ENCODE data around the gene CSGALNACT2. TPM values are rescaled to one million over a fixed set of nuclear protein-coding genes. Genes with fewer than 3 reads are reported as not detected.

The CSGALNACT2 gene
- total RNA-seq, 2 experiments from 2014 or later = 16.2 to 16.8 TPM

GRCh38 chr10:43221419-43222209, 83.4 kb downstream of the CSGALNACT2 start:
- no peak for DNase-seq
- Mint-ChIP-seq H3K27me3 (no peaks in the 10 kb centered on the region), H3K4me1 (peaks cover 7% of the 10 kb centered on the region), H3K9me3 (no peaks in the 10 kb centered on the region), H3K27ac (no peak overlapping the region), H3K4me3 (no peak overlapping the region), H3K36me3 (no peaks in the 10 kb centered on the region)

DNA sequence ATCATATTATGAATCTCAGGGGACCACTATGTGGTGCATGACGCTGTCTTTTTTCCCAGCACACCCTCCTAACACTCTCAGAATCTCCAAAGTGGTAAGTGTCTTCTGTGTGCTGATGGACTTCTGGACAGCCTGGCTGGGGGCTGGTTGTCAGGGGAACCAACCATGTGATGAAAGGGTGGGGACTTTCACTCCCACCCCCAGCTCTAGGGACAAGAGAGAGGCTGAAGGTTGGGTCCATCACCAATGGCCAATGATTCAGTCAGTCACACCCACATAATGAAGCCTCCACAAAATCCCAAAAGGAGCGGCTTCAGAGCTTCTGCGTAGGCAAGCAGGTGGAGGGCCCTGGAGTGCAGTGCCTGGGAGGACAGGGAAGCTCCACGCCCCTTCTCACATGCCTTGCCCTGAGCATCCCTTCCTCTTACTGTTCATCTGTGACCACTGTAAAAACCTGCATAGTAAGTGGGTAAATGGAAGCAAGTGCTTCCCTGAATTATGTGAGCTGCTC, 84.0 kb downstream of the CSGALNACT2 start:
- no peaks in the 10 kb centered on the region for H3K9me3 Mint-ChIP-seq
- no peaks in the 10 kb centered on the region for H3K27me3 Mint-ChIP-seq
- no peak overlapping the region for H3K4me3 Mint-ChIP-seq
- no peak for DNase-seq
- H3K36me3 Mint-ChIP-seq = no peaks in the 10 kb centered on the region
- no peak overlapping the region for H3K27ac Mint-ChIP-seq
- H3K4me1 Mint-ChIP-seq = peaks cover 10% of the 10 kb centered on the region

- H3K27me3 Mint-ChIP-seq = peaks cover 6% of the 10 kb centered on the region
- no peak overlapping the region for H3K27ac Mint-ChIP-seq
- no peak overlapping the region for H3K4me3 Mint-ChIP-seq
- no peaks in the 10 kb centered on the region for H3K9me3 Mint-ChIP-seq
- H3K4me1 Mint-ChIP-seq = peaks cover 10% of the 10 kb centered on the region
- DNase-seq = no peak
- H3K36me3 Mint-ChIP-seq = no peaks in the 10 kb centered on the region
Observed at GRCh38 chr10:43223056-43223455, 84.8 kb downstream of the CSGALNACT2 start.

DNA sequence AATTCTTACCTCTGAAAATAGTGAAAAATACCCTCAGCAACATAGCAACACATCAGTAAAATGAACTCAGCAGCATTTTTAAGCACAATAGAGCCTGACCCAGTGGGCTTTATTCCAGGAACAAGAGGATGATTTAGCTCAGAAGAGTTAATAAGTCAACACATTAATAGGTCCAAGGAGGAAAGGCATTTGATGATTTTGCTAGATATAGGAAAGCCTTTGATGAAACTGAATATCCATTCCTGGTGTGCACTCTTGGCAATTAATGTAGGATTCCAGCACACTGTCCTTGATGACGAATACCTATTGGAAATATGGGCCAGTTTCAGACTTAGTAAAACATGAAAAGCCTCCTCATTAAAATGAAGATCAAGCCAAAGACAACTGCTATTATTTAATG, 86.1 kb downstream of the CSGALNACT2 start:
- Mint-ChIP-seq H3K27me3 (peaks cover 17% of the 10 kb centered on the region), H3K4me3 (no peak overlapping the region), H3K36me3 (no peaks in the 10 kb centered on the region), H3K9me3 (no peaks in the 10 kb centered on the region), H3K27ac (no peak overlapping the region), H3K4me1 (peaks cover 14% of the 10 kb centered on the region)
- DNase-seq = no peak

DNA sequence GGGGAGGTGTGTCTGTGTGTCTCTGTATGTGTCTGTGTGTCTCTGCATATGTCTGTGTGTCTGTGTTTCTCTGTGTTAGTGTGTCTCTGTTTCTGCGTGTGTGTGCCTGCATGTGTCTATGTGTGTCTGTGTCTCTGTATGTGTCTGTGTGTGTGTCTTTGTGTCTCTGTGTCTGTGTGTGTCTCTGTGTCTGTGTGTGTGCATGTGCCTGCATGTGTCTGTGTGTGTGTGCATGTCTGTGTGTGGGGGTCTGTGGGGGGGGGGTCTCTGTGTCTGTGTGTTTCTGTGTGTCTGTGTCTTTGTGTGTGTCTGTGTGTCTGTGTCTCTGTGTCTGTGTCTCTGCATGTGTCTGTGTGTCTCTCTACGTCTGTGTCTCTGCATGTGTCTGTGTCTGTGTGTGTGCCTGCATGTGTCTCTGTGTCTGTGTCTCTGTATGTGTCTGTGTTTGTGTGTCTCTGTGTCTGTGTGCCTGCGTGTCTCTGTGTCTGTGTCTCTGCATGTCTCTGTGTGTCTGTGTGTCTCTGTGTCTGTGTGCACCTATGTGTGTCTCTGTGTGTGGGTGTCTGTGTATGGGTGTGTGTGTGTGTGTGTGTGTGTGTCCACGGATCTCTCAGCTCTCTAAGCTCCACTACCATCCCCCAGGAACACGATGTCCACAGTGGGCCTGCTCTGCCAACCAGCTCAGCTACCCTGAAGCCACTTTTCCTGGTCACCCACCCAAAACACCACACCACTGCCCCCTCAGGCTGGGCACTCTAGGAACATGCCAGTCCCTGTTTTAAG, 87.0 kb downstream of the CSGALNACT2 start:
- H3K27me3 Mint-ChIP-seq = peaks cover 17% of the 10 kb centered on the region
- no peaks in the 10 kb centered on the region for H3K9me3 Mint-ChIP-seq
- DNase-seq = no peak
- peaks cover 14% of the 10 kb centered on the region for H3K4me1 Mint-ChIP-seq
- no peak overlapping the region for H3K4me3 Mint-ChIP-seq
- no peak overlapping the region for H3K27ac Mint-ChIP-seq
- H3K36me3 Mint-ChIP-seq = no peaks in the 10 kb centered on the region

- Mint-ChIP-seq H3K27ac (no peak overlapping the region), H3K9me3 (no peaks in the 10 kb centered on the region), H3K27me3 (peaks cover 19% of the 10 kb centered on the region), H3K4me3 (no peak overlapping the region), H3K36me3 (no peaks in the 10 kb centered on the region), H3K4me1 (peaks cover 14% of the 10 kb centered on the region)
- peak; percentile 44 for DNase-seq
Observed at GRCh38 chr10:43225787-43226153, 87.5 kb downstream of the CSGALNACT2 start.

DNA sequence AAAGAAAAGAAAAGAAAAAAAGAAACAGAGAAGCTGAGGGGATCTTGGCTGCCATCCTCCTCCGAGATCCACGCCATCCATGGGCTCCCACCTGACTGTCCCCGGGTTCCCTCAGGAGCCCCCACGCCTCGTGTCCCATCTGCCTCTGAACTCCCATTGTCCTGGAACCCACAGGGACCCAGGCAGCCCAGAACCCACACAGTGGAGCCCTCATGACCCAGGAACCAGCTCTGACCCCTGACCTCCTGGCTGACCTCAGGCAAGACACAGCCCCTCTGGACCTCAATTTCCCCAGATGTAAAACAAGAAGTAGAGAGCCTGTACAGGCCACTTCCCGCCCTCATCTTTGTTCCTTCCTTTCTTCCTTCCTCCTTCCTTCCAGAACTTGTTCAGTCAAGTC, 88.2 kb downstream of the CSGALNACT2 start:
- Mint-ChIP-seq H3K27ac (no peak overlapping the region), H3K4me1 (peaks cover 17% of the 10 kb centered on the region), H3K9me3 (no peaks in the 10 kb centered on the region), H3K27me3 (peaks cover 21% of the 10 kb centered on the region), H3K36me3 (no peaks in the 10 kb centered on the region), H3K4me3 (no peak overlapping the region)
- no peak for DNase-seq

DNA sequence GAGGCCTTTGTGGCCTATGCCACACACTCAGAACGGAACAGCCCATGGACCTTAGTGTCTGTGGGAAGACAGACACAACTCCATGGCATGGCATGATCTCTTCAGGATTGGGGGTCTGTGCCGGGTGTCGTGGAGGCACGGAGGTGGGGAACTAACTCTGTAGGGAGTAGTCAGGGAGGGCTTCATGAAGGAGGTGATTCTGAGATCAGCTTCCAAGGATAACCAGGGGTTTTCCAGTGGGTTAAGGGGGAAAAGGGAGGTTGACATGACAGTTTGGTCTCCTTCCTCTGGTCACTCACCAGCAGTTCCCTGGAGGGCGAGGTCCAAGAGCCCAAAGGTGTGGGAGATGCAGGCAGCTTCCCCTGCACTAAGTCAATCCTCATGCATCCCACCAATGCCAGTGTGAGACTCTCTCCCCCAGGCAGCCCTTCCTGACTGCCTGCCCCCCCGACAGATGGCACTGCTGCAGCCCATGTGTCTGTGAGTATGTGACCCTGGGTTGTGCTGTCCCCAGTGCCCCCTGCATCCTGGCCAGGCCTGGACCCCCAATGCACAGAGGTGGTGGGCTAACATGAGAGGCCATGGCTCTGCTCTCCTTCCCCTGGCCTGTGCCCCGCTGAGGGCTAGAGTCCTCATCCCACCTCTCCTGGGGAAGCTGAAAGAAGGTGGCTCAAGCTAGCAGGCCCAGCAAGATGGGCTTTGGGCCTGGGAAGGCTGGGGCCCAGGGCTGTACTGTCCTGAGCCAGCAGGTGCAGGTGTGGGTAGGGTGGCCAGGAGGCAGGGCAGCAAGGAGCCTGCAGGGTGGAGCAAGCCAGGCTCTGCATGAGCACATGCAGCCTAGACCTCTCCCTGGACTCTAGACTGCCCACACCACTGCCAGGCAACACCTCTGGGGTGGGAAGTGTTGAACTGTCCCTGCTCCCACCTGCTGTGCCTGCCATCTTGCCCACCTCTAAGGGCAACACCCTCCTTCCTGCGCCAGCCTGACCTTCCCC, 88.9 kb downstream of the CSGALNACT2 start:
- peaks cover 21% of the 10 kb centered on the region for H3K4me1 Mint-ChIP-seq
- H3K9me3 Mint-ChIP-seq = no peaks in the 10 kb centered on the region
- no peak overlapping the region for H3K4me3 Mint-ChIP-seq
- H3K36me3 Mint-ChIP-seq = no peaks in the 10 kb centered on the region
- DNase-seq = no peak
- peaks cover 21% of the 10 kb centered on the region for H3K27me3 Mint-ChIP-seq
- no peak overlapping the region for H3K27ac Mint-ChIP-seq

DNA sequence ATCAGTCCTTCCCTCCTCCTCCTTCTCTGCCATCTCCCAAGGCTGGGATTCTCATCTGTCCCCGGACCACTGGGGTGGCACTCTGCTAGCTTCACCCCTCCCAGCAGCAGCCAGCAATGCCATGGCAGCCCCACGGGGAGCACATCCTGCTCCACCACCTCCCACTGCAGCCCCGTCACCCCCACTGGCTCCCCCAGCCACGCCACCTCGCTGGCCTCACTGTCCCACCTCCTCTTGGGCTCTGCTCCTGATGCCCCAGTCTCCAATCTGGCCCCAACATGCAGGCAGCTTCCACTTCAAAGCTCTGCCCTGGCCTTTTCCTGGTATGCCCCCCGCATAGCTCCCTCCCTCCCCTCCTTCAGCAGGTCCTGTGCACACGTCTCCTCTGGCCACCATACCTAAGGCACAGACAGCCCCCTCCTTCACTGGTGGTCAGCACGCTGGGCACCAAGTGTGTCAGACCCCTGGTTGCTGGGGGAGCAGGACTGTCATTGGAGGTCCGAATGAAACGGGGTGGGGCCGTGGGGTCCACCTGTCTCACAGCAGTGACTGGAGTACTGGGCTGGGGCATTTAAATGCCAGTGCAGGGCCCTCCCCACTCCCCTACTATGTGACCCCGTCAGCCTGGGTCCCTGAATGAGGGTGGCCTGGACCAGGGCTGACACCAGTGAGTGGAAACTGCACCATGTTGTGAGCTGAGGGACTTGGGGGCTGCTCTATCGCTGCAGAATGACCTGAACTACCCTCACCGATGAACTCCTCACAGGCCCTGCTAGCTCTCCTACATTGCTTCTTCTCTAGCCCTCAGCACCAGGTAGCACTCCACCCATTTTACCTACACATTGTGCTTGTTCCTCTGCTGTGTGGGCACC, 89.9 kb downstream of the CSGALNACT2 start:
- peak overlapping the region; percentile 69 for H3K4me3 Mint-ChIP-seq
- DNase-seq = no peak
- H3K27ac Mint-ChIP-seq = no peak overlapping the region
- H3K36me3 Mint-ChIP-seq = no peaks in the 10 kb centered on the region
- H3K9me3 Mint-ChIP-seq = no peaks in the 10 kb centered on the region
- peaks cover 21% of the 10 kb centered on the region for H3K27me3 Mint-ChIP-seq
- peaks cover 21% of the 10 kb centered on the region for H3K4me1 Mint-ChIP-seq

DNA sequence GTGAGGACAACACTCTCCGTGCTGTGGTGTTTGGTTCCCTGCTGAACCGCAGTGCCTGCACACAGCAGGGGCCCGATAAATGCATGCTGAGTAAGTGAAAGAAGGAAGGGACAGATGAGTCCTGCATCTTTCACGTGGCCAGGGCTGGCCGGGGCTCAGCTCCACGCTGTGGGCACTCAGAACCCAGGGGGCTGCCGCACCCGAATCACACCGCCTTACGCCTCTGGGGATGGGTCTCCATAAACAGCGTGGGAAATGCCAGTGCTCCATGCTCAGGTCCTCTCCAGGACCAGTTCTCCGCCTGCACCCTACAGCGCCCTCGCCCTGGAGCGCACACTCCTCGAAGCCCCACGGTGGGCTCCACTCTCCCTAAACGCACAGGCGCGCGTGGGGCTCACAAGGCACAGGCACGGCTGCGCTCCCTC, 90.5 kb downstream of the CSGALNACT2 start:
- Mint-ChIP-seq H3K36me3 (no peaks in the 10 kb centered on the region), H3K27me3 (peaks cover 21% of the 10 kb centered on the region), H3K27ac (no peak overlapping the region), H3K9me3 (no peaks in the 10 kb centered on the region), H3K4me1 (peaks cover 21% of the 10 kb centered on the region), H3K4me3 (peak overlapping the region; percentile 69)
- DNase-seq = no peak

DNA sequence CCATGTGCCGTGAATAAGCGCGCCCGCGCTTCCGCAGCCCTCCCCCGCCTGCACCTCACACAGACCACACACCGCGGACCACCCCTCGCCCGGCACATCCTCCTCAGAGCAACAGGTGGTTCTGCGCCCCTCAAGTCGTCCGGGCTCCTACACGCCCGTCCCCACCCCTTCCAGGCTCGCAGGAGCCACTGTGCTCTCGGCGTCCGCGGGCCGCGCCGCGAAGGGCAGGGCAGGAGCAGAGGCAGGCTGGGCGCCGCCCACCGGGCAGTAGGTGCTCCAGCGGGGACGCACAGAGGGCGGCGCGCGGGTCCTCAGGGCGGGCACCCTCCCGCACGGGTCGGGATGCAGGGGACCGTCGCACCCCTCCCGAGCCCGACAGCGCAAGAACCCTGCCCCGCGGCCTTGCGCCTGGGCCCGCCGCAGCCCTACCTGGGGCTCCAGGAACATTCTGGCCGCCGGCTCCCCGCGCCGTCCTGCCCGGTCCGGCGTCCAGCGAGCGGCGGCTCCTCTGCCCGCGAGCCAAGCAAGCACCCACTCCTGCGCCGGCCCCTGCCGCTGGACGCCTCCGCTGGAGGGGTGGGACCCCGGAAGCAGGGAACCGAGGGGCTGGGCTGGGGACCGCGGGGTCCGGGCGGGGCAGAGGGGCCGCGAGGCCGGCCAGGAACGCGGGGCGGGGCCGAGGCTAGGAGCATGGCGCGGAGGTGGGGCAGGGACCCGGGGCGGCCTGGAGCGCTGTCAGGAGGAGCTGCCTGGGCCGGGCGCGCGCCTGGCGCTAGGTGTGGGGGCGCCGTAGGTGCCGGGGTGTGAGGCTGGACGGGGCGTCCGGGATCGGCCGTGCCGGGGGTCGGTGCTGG, 91.2 kb downstream of the CSGALNACT2 start:
- Mint-ChIP-seq H3K4me3 (peak overlapping the region; percentile 69), H3K36me3 (no peaks in the 10 kb centered on the region)

DNA sequence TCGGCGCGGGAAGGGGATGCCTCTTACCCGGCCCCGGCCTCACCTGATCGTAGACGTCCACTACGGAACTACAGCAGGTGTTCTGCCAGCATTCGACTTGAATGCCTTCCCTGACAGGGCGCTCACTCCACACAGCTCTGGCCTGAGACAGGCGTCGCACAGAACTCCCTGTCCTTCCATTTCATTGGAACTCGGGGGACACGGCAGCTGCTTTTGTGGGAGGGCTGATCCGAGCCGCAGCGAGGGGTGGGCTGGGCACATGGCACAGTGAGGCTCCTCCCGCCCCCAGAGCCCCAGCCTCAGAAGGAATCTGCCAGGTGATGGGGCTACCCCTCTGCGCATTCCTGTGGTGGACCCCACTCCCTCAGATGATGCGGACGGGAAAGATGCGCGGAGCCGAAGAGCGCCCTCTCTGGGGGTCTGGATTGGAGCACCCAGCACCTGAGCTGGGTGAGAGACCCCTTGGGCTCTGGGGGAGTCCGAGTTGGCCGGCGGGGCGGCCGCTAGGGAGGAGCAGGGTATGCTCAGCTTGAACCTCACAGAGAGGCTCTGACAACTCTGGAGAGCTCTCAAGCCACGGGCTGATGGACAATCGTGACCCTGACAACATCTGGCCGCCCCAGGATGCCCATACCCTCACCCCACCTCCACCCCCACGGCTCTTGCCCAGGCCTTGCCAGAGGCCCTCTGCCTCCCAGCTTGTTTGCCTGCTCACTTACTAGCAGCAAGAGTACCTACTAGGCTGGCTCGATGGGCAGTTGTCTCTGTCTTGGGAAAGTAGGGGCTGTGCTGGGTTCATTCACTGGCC, 92.1 kb downstream of the CSGALNACT2 start:
- H3K9me3 Mint-ChIP-seq = no peaks in the 10 kb centered on the region
- H3K4me1 Mint-ChIP-seq = peaks cover 19% of the 10 kb centered on the region
- no peak for DNase-seq
- H3K36me3 Mint-ChIP-seq = no peaks in the 10 kb centered on the region
- peaks cover 21% of the 10 kb centered on the region for H3K27me3 Mint-ChIP-seq
- peak overlapping the region; percentile 4 for H3K4me3 Mint-ChIP-seq
- no peak overlapping the region for H3K27ac Mint-ChIP-seq

More for the DNA sequence above, 91.2 kb downstream of the CSGALNACT2 start:
- Mint-ChIP-seq H3K9me3 (no peaks in the 10 kb centered on the region), H3K27me3 (peaks cover 21% of the 10 kb centered on the region), H3K4me1 (peaks cover 21% of the 10 kb centered on the region), H3K27ac (no peak overlapping the region)
- DNase-seq = peak; percentile 45
